PC-3 (cell line): Measurements from ENCODE around the gene RBM18.

ENCODE experiments used
- EZH2phosphoT487 ChIP-seq: fragments of 300-600 bp; sonication (generic); IDR thresholded peaks from 2 replicates; pipeline ENCODE4 v1.6.1; 2018; ENCODE audit warnings: mild to moderate bottlenecking, antibody characterized with exemption, low read length, borderline replicate concordance
- TF ChIP-seq, protein P1 (sequence below): fragments of 300-600 bp; sonication (generic); conservative IDR thresholded peaks from 2 replicates; pipeline ENCODE4 v1.5.1; 2017; ENCODE audit warnings: antibody characterized with exemption, low read depth, mild to moderate bottlenecking, low read length

GRCh38 chr9:122307061-122307460 is 42.4 kb upstream of the RBM18 start:
- TF ChIP-seq EZH2phosphoT487, result no peak
- TF ChIP-seq, protein P1, sequence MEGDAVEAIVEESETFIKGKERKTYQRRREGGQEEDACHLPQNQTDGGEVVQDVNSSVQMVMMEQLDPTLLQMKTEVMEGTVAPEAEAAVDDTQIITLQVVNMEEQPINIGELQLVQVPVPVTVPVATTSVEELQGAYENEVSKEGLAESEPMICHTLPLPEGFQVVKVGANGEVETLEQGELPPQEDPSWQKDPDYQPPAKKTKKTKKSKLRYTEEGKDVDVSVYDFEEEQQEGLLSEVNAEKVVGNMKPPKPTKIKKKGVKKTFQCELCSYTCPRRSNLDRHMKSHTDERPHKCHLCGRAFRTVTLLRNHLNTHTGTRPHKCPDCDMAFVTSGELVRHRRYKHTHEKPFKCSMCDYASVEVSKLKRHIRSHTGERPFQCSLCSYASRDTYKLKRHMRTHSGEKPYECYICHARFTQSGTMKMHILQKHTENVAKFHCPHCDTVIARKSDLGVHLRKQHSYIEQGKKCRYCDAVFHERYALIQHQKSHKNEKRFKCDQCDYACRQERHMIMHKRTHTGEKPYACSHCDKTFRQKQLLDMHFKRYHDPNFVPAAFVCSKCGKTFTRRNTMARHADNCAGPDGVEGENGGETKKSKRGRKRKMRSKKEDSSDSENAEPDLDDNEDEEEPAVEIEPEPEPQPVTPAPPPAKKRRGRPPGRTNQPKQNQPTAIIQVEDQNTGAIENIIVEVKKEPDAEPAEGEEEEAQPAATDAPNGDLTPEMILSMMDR, result no peak
